Measurements from ENCODE around the gene TOR4A.

The TOR4A gene

GRCh38 chr9:137275203-137275587 lies 2.3 kb upstream of the TOR4A start:
- DNase-seq (ENCODE audit: low read depth in 1 of 2, low spot score in 1 of 2), result no peak
- no peaks in the 10 kb centered on the region for H3K27me3 ChIP-seq (ENCODE audit: insufficient read depth, poor library complexity, severe bottlenecking)
- H3K4me3 ChIP-seq (replicated peaks; ENCODE audit: insufficient read depth, low read length), result no peak overlapping the region
- TF ChIP-seq GABPA (IDR thresholded peaks at IDR 0.05; ENCODE audit: low read depth) (no peak), SPI1 (IDR thresholded peaks at IDR 0.05; ENCODE audit: borderline replicate concordance, low read depth) (no peak), CTCF (IDR thresholded peaks at IDR 0.05; ENCODE audit: insufficient read depth, low read length) (no peak), POLR2AphosphoS5 (IDR thresholded peaks at IDR 0.05; ENCODE audit: low read depth) (no peak)
- TF ChIP-seq, protein P1, sequence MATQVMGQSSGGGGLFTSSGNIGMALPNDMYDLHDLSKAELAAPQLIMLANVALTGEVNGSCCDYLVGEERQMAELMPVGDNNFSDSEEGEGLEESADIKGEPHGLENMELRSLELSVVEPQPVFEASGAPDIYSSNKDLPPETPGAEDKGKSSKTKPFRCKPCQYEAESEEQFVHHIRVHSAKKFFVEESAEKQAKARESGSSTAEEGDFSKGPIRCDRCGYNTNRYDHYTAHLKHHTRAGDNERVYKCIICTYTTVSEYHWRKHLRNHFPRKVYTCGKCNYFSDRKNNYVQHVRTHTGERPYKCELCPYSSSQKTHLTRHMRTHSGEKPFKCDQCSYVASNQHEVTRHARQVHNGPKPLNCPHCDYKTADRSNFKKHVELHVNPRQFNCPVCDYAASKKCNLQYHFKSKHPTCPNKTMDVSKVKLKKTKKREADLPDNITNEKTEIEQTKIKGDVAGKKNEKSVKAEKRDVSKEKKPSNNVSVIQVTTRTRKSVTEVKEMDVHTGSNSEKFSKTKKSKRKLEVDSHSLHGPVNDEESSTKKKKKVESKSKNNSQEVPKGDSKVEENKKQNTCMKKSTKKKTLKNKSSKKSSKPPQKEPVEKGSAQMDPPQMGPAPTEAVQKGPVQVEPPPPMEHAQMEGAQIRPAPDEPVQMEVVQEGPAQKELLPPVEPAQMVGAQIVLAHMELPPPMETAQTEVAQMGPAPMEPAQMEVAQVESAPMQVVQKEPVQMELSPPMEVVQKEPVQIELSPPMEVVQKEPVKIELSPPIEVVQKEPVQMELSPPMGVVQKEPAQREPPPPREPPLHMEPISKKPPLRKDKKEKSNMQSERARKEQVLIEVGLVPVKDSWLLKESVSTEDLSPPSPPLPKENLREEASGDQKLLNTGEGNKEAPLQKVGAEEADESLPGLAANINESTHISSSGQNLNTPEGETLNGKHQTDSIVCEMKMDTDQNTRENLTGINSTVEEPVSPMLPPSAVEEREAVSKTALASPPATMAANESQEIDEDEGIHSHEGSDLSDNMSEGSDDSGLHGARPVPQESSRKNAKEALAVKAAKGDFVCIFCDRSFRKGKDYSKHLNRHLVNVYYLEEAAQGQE (IDR thresholded peaks at IDR 0.05; ENCODE audit: insufficient replicate concordance, low read depth), result no peak
- no peak overlapping the region for H3K27ac ChIP-seq (replicated peaks)

DNA sequence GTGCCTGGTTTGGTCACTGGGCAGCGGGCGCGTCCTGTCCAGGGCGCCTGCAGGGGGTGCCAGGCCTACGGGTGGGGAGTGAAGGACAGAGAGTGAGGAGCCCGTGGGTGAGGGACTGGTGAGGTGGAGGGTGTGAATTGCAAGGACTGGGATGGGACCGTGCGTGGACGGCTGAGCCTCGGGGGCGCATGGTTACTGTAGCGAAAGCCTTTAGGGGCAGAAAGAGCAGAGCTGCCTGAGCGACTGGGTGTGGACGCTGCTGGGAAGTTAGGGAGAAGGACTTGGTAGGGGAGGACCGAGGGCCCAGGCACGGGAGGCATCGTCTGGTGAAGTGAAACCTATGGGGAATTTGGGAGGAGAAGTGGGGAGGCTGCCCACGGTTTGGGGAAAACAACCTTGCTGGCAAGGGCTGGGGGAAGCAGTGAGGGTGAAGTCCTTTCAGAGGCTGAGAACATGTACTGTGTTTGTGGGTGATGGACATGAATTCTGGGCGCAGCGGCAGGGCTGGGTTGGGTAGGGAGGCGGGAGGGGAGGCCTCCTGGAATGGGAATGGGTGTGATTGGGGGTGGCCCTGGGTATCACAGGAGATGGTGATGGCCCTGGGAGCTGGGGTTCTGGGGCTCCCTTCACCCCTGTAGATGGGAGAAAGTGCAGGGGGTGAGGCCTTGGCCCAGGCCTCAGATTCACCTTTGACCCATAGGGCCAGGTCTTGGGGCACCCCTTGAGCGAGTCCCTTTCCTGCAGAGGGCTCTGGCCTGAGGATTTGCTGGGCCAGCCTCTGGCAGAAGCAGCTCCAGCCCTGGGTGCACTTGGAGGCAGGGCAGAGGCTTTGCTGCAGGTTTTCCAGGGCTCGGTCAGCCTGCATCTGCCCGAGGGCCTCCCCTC lies 1.7 kb upstream of the TOR4A start:
- DNase-seq (ENCODE audit: low read depth in 1 of 2, low spot score in 1 of 2), result no peak
- H3K4me3 ChIP-seq (replicated peaks; ENCODE audit: insufficient read depth, low read length), result no peak overlapping the region
- TF ChIP-seq SPI1 (IDR thresholded peaks at IDR 0.05; ENCODE audit: borderline replicate concordance, low read depth) (no peak), POLR2AphosphoS5 (IDR thresholded peaks at IDR 0.05; ENCODE audit: low read depth) (no peak), GABPA (IDR thresholded peaks at IDR 0.05; ENCODE audit: low read depth) (no peak)
- H3K27me3 ChIP-seq (ENCODE audit: insufficient read depth, poor library complexity, severe bottlenecking), result no peaks in the 10 kb centered on the region
- peak overlapping the region; percentile 98 for H3K27ac ChIP-seq (replicated peaks)

- Histone ChIP-seq H3K27ac (replicated peaks) (peak overlapping the region; percentile 98), H3K4me3 (replicated peaks; ENCODE audit: insufficient read depth, low read length) (peak overlapping the region; percentile 81), H3K27me3 (ENCODE audit: insufficient read depth, poor library complexity, severe bottlenecking) (no peaks in the 10 kb centered on the region)
- peak; percentile 78 to 89 for DNase-seq (ENCODE audit: low read depth in 1 of 2, low spot score in 1 of 2)
- TF ChIP-seq POLR2AphosphoS5 (IDR thresholded peaks at IDR 0.05; ENCODE audit: low read depth), result peak; percentile 73; the same call in 1 of the 2 replicates
- TF ChIP-seq, protein P1 (IDR thresholded peaks at IDR 0.05; ENCODE audit: insufficient replicate concordance, low read depth), result no peak
- TF ChIP-seq CTCF (IDR thresholded peaks at IDR 0.05; ENCODE audit: insufficient read depth, low read length), result no peak
- TF ChIP-seq GABPA (IDR thresholded peaks at IDR 0.05; ENCODE audit: low read depth), result peak; percentile 10; the same call in 1 of the 2 replicates
- no peak for TF ChIP-seq SPI1 (IDR thresholded peaks at IDR 0.05; ENCODE audit: borderline replicate concordance, low read depth)
These were observed 825 bp upstream of the TOR4A start for GRCh38 chr9:137276473-137277328.

Data from HL-60 (cell line).